GM12878 (cell line): ENCODE data around the gene RAB32. TPM values are rescaled to one million over a fixed set of nuclear protein-coding genes. Genes with fewer than 3 reads are reported as not detected.

Experiments used
- EZH2 ChIP-seq: IDR thresholded peaks from 2 replicates; pipeline ENCODE4 v1.6.1; 2012; ENCODE audit warnings: low read depth, mild to moderate bottlenecking, control low read depth, inconsistent platforms, low read length, borderline replicate concordance; ENCODE audit not compliant: control insufficient read depth
- FOXK2 ChIP-seq: fragments of 450-650 bp; IDR thresholded peaks from 2 replicates; pipeline ENCODE4 v1.6.1; 2017; ENCODE audit warnings: mild to moderate bottlenecking, moderate library complexity
- GABPA ChIP-seq: IDR thresholded peaks from 2 replicates; pipeline ENCODE4 v1.6.1; 2014; ENCODE audit warnings: antibody characterized with exemption, low read depth, mild to moderate bottlenecking, inconsistent platforms
- HDAC2 ChIP-seq: fragments of 200-600 bp; sonication (generic); IDR thresholded peaks from 2 replicates; pipeline ENCODE4 v1.6.1; 2017
- MYC ChIP-seq: IDR thresholded peaks from 2 replicates; pipeline ENCODE4 v1.6.1; 2011; ENCODE audit warnings: mild to moderate bottlenecking, low read length, moderate library complexity, inconsistent platforms; ENCODE audit not compliant: insufficient read depth, insufficient replicate concordance, insufficient read length, severe bottlenecking
- POLR2AphosphoS5 ChIP-seq: IDR thresholded peaks from 2 replicates; pipeline ENCODE4 v1.6.1; 2011; ENCODE audit warnings: mild to moderate bottlenecking, low read length, inconsistent platforms
- SMAD1 ChIP-seq: fragments of 450-650 bp; IDR thresholded peaks from 2 replicates; pipeline ENCODE4 v1.6.1; 2018; ENCODE audit warnings: mild to moderate bottlenecking, low read depth; ENCODE audit not compliant: partially characterized antibody
- SMC3 ChIP-seq: IDR thresholded peaks from 2 replicates; pipeline ENCODE4 v1.6.1; 2011; ENCODE audit warnings: low read length, improper control_type of control experiment, borderline replicate concordance
- USF1 ChIP-seq: IDR thresholded peaks from 2 replicates; pipeline ENCODE4 v1.6.1; 2011; ENCODE audit warnings: borderline replicate concordance, low read depth, mild to moderate bottlenecking, moderate library complexity, mixed read lengths, low read length; ENCODE audit not compliant: insufficient read depth; ENCODE audit errors: extremely low read length
- ZBTB4 ChIP-seq: fragments of 450-650 bp; formaldehyde crosslinking; IDR thresholded peaks from 2 replicates; pipeline ENCODE4 v1.4.0; 2022; ENCODE audit warnings: mild to moderate bottlenecking, moderate library complexity
- ZBTB40 ChIP-seq: fragments of 450-650 bp; IDR thresholded peaks from 2 replicates; pipeline ENCODE4 v1.6.1; 2016; ENCODE audit warnings: mild to moderate bottlenecking, moderate library complexity, borderline replicate concordance
- polyA plus RNA-seq, 11 experiments: library from polyadenylated mRNA; depleted of rRNA in 4 of 11; unstranded in 6 of 11; stranded (reverse) in 5 of 11; fragments of >200 nt; fragmentation: Nextera tagmentation in 4 of 11; fragmentation: Illumina TruSeq in 1 of 11; extraction: Ambion mirVana in 4 of 11; extraction: Trizol in 1 of 11; gene quantifications; 1 replicate in 1 of 11; 2 replicates in 10 of 11; pipeline versions ENCODE4 v1.2.1 to v1.2.3, GENCODE V29; 2011 to 2016; ENCODE audit warnings: inconsistent platforms in 2 of 11, missing spikeins in 2 of 11, low read depth in 1 of 11
- total RNA-seq, 4 experiments: library from RNA; depleted of rRNA in 3 of 4; stranded (reverse); fragments of >200 nt in 3 of 4; fragmentation: Illumina TruSeq in 1 of 4; extraction: Trizol in 1 of 4; gene quantifications; 2 replicates each; pipeline versions ENCODE4 v1.2.1 to v1.2.3, GENCODE V29; 2013 to 2021

RAB32 gene
- total and polyA plus RNA-seq, 10 of the 15 experiments (the other 5 are each of a cell fraction or from before 2014, with no cell fraction given) = 0.50 TPM; not detected in 9

GRCh38 chr6:146503096-146503495 lies 40.5 kb upstream of the RAB32 start (continued):
- no peak for TF ChIP-seq ZBTB40
- no peak for TF ChIP-seq ZBTB4
- no peak for TF ChIP-seq USF1
- TF ChIP-seq FOXK2 = no peak
- no peak for TF ChIP-seq SMAD1
- no peak for TF ChIP-seq MYC
- no peak for TF ChIP-seq GABPA
- TF ChIP-seq EZH2 = no peak
- no peak for TF ChIP-seq POLR2AphosphoS5
- no peak for TF ChIP-seq SMC3
- TF ChIP-seq HDAC2 = no peak
